DND-41 (cell line): ENCODE measurements around the gene GRID1.

ENCODE experiments used
- ATAC-seq: fragments of 200-7000 bp; cut with Tn5 transposase; 3 replicates; pipeline ENCODE4 v1.9.1; 2021; ENCODE audit warnings: low read depth; ENCODE audit not compliant: insufficient read depth
- DNase-seq: peaks from one replicate; pipeline ENCODE4 v3.0.0-alpha.2; 2020
- H2AFZ ChIP-seq: 2 replicates; pipeline ENCODE4 v1.6.0; 2012; ENCODE audit warnings: low read depth, low read length
- H3K27ac ChIP-seq: 2 replicates; pipeline ENCODE4 v1.5.1; 2012; ENCODE audit warnings: low read length, inconsistent platforms
- H3K27me3 ChIP-seq: fragments of 200-600 bp; sonication (generic); 2 replicates; pipeline ENCODE4 v1.6.0; 2012; ENCODE audit warnings: low read length, mild to moderate bottlenecking, inconsistent platforms; ENCODE audit not compliant: insufficient read depth, poor library complexity
- H3K36me3 ChIP-seq: 2 replicates; pipeline ENCODE4 v1.5.1; 2012; ENCODE audit warnings: low read length, inconsistent platforms; ENCODE audit not compliant: insufficient read depth
- H3K4me1 ChIP-seq: 2 replicates; pipeline ENCODE4 v1.5.1; 2012; ENCODE audit warnings: mild to moderate bottlenecking, low read length; ENCODE audit not compliant: insufficient read depth
- H3K4me2 ChIP-seq: 2 replicates; pipeline ENCODE4 v1.6.0; 2012; ENCODE audit warnings: mild to moderate bottlenecking, moderate library complexity, low read length, inconsistent platforms; ENCODE audit not compliant: insufficient read depth
- H3K4me3 ChIP-seq, 2 experiments: fragments of 200-600 bp in 1 of 2; shearing (Covaris generic) in 1 of 2; 2 replicates each; pipeline ENCODE4 v1.5.1; 2012 to 2016; ENCODE audit warnings: inconsistent platforms in 2 of 2, low read length in 2 of 2, mild to moderate bottlenecking in 2 of 2, low read depth in 1 of 2, moderate library complexity in 1 of 2
- H3K79me2 ChIP-seq: 2 replicates; pipeline ENCODE4 v1.6.0; 2012; ENCODE audit warnings: low read length, inconsistent platforms; ENCODE audit not compliant: insufficient read depth
- H3K9ac ChIP-seq: 2 replicates; pipeline ENCODE4 v1.6.0; 2012; ENCODE audit warnings: low read depth, mild to moderate bottlenecking, inconsistent platforms, low read length, moderate library complexity
- H3K9me3 ChIP-seq: 2 replicates; pipeline ENCODE4 v1.5.1; 2012; ENCODE audit warnings: low read length, moderate library complexity, mild to moderate bottlenecking, inconsistent platforms; ENCODE audit not compliant: insufficient read depth, severe bottlenecking
- H4K20me1 ChIP-seq: 2 replicates; pipeline ENCODE4 v1.6.0; 2012; ENCODE audit warnings: low read length; ENCODE audit not compliant: insufficient read depth
- CTCF ChIP-seq: IDR thresholded peaks from 2 replicates; pipeline ENCODE4 v1.5.1; 2012; ENCODE audit warnings: borderline replicate concordance, low read length, moderate library complexity, mild to moderate bottlenecking; ENCODE audit not compliant: poor library complexity, severe bottlenecking; ENCODE audit errors: extremely low read depth
- EZH2 ChIP-seq: IDR thresholded peaks from 3 replicates; pipeline ENCODE4 v1.6.1; 2012; ENCODE audit warnings: borderline replicate concordance, low read depth, mild to moderate bottlenecking, moderate library complexity, low read length, inconsistent platforms; ENCODE audit not compliant: severe bottlenecking

Gene GRID1

GRCh38 chr10:86319676-86320075 is 46.9 kb downstream of the GRID1 start:
- Histone ChIP-seq H2AFZ (no peak overlapping the region), H4K20me1 (0 out of 2 replicates have a peak, but pooled peaks cover 4% of the 10 kb centered on the region), H3K36me3 (no peaks in the 10 kb centered on the region), H3K4me1 (no peaks in the 10 kb centered on the region), H3K9ac (no peak overlapping the region), H3K79me2 (no peaks in the 10 kb centered on the region), H3K27ac (no peak overlapping the region), H3K27me3 (no peaks in the 10 kb centered on the region), H3K4me2 (no peak overlapping the region), H3K4me3 (no peak overlapping the region), H3K9me3 (no peaks in the 10 kb centered on the region)
- DNase-seq (no peak), ATAC-seq (no peak)
- TF ChIP-seq EZH2 = no peak
- no peak for TF ChIP-seq CTCF

- H3K4me1 ChIP-seq = no peaks in the 10 kb centered on the region
- no peak for ATAC-seq
Observed at GRCh38 chr10:86317949-86318725, 48.5 kb downstream of the GRID1 start.

GRCh38 chr10:86316990-86317389 is 49.6 kb downstream of the GRID1 start:
- Histone ChIP-seq H3K4me3 (no peak overlapping the region), H3K79me2 (no peaks in the 10 kb centered on the region), H2AFZ (no peak overlapping the region), H4K20me1 (0 out of 2 replicates have a peak, but pooled peaks cover 4% of the 10 kb centered on the region), H3K4me2 (no peak overlapping the region), H3K27ac (no peak overlapping the region), H3K9ac (no peak overlapping the region), H3K36me3 (no peaks in the 10 kb centered on the region), H3K9me3 (no peaks in the 10 kb centered on the region), H3K4me1 (no peaks in the 10 kb centered on the region), H3K27me3 (no peaks in the 10 kb centered on the region)
- DNase-seq (no peak), ATAC-seq (no peak)
- TF ChIP-seq EZH2 = no peak
- no peak for TF ChIP-seq CTCF

More at GRCh38 chr10:86317949-86318725, 48.5 kb downstream of the GRID1 start:
- H3K4me3 ChIP-seq = no peak overlapping the region
- no peak overlapping the region for H3K27ac ChIP-seq
- DNase-seq = no peak
- no peak overlapping the region for H3K4me2 ChIP-seq
- H3K9me3 ChIP-seq = no peaks in the 10 kb centered on the region
- no peaks in the 10 kb centered on the region for H3K27me3 ChIP-seq
- no peak overlapping the region for H3K9ac ChIP-seq
- H2AFZ ChIP-seq = no peak overlapping the region
- TF ChIP-seq EZH2 (no peak), CTCF (no peak)
- 0 out of 2 replicates have a peak, but pooled peaks cover 4% of the 10 kb centered on the region for H4K20me1 ChIP-seq
- no peaks in the 10 kb centered on the region for H3K36me3 ChIP-seq
- no peaks in the 10 kb centered on the region for H3K79me2 ChIP-seq
